GM18951 (cell line): ENCODE data around the gene COL23A1.

Experiments
- POLR2A ChIP-seq: IDR thresholded peaks from 4 replicates; pipeline ENCODE4 v1.6.1; 2011; ENCODE audit warnings: mild to moderate bottlenecking; ENCODE audit not compliant: insufficient read length, insufficient read depth; ENCODE audit errors: extremely low read depth
- in situ Hi-C: fragments of 300-500 bp; cut with MboI; formaldehyde crosslinking; loops from one replicate; pipeline ENCODE4 v1.12.0; 2022; ENCODE audit warnings: low sequenced_read_pairs, mixed read lengths, inconsistent platforms; ENCODE audit not compliant: unreplicated experiment

Gene COL23A1

GRCh38 chr5:178432421-178433272, 157.5 kb downstream of the COL23A1 start:
- in situ Hi-C loops, result no loop called here
- no peak for TF ChIP-seq POLR2A

GRCh38 chr5:178431782-178432165, 158.4 kb downstream of the COL23A1 start:
- TF ChIP-seq POLR2A, result no peak
- in situ Hi-C loops, result no loop called here

GRCh38 chr5:178431063-178431781, 159.0 kb downstream of the COL23A1 start:
- in situ Hi-C loops, result no loop called here
- no peak for TF ChIP-seq POLR2A

GRCh38 chr5:178430186-178431062, 159.8 kb downstream of the COL23A1 start:
- no peak for TF ChIP-seq POLR2A

GRCh38 chr5:178429491-178430185, 160.6 kb downstream of the COL23A1 start:
- in situ Hi-C loops, result no loop called here
- TF ChIP-seq POLR2A, result no peak

More at GRCh38 chr5:178430186-178431062, 159.8 kb downstream of the COL23A1 start:
- in situ Hi-C loops, result no loop called here

GRCh38 chr5:178429156-178429468, 161.1 kb downstream of the COL23A1 start:
- in situ Hi-C loops, result no loop called here
- TF ChIP-seq POLR2A, result no peak

GRCh38 chr5:178428341-178429155, 161.6 kb downstream of the COL23A1 start:
- TF ChIP-seq POLR2A, result no peak
- in situ Hi-C loops, result no loop called here

- in situ Hi-C loops, result no loop called here
- no peak for TF ChIP-seq POLR2A
Observed at GRCh38 chr5:178427576-178428197, 162.5 kb downstream of the COL23A1 start.

- TF ChIP-seq POLR2A, result no peak
- in situ Hi-C loops, result no loop called here
Observed at GRCh38 chr5:178426326-178427130, 163.7 kb downstream of the COL23A1 start.

GRCh38 chr5:178425621-178426068, 164.5 kb downstream of the COL23A1 start:
- in situ Hi-C loops, result no loop called here
- no peak for TF ChIP-seq POLR2A

- no peak for TF ChIP-seq POLR2A
- in situ Hi-C loops, result no loop called here
Observed at GRCh38 chr5:178424810-178425177, 165.4 kb downstream of the COL23A1 start.
